LNCaP clone FGC (cell line): ENCODE data around the gene MUC12.

Experiments
- DNase-seq: peaks from one replicate; pipeline ENCODE4 v3.0.0-alpha.2; 2011; ENCODE audit warnings: low read depth
- H3K4me3 ChIP-seq: 2 replicates; pipeline ENCODE4 v1.5.1; 2011; ENCODE audit warnings: mild to moderate bottlenecking, low read depth, low read length, control low read depth
- TF ChIP-seq, protein P1 (sequence below): IDR thresholded peaks from 2 replicates; pipeline ENCODE4 v1.5.1; 2012; ENCODE audit warnings: mild to moderate bottlenecking; ENCODE audit not compliant: control insufficient read depth, insufficient read depth; ENCODE audit errors: extremely low read depth

The MUC12 gene

DNA sequence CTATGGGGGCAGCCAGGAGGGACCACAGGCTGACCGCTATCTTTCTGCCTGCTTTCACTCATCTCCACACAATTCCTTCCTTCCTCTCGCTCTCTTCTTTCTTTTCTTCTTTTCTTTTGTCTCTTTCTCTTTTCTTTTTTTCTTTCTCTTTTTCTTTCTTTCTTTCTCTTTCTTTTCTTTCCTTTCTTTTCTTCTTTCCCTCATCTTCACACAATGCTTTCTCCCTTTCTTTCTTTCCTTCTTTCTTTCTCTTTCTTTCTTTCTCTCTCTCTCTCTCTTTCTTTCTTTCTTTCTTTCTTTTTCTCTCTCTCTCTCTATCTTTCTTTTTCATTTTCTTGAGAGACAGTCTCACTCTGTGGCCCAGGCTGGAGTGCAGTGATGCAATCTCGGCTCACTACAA lies 6.8 kb upstream of the MUC12 start:
- no peak overlapping the region for H3K4me3 ChIP-seq
- no peak for DNase-seq
- TF ChIP-seq, protein P1, sequence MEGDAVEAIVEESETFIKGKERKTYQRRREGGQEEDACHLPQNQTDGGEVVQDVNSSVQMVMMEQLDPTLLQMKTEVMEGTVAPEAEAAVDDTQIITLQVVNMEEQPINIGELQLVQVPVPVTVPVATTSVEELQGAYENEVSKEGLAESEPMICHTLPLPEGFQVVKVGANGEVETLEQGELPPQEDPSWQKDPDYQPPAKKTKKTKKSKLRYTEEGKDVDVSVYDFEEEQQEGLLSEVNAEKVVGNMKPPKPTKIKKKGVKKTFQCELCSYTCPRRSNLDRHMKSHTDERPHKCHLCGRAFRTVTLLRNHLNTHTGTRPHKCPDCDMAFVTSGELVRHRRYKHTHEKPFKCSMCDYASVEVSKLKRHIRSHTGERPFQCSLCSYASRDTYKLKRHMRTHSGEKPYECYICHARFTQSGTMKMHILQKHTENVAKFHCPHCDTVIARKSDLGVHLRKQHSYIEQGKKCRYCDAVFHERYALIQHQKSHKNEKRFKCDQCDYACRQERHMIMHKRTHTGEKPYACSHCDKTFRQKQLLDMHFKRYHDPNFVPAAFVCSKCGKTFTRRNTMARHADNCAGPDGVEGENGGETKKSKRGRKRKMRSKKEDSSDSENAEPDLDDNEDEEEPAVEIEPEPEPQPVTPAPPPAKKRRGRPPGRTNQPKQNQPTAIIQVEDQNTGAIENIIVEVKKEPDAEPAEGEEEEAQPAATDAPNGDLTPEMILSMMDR = no peak

DNA sequence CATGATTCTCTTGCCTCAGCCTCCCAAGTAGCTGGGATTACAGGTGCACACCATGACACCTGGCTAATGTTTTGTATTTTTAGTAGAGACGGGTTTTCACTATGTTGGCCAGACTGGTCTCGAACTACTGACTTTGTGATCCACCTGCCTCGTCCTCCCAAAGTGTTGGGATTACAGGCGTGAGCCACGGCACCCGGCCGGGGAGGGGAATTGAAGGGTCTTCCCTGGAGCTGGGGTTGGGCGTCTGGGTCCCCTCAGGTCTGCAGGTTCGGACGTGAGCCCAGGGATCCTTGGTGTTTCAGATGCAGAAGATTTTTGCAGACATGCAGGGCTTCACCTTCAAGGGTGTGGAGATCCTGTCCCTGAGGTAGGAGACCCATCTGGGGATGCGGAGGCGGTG lies 6.0 kb upstream of the MUC12 start:
- H3K4me3 ChIP-seq = no peak overlapping the region
- DNase-seq = no peak
- TF ChIP-seq, protein P1 = no peak

DNA sequence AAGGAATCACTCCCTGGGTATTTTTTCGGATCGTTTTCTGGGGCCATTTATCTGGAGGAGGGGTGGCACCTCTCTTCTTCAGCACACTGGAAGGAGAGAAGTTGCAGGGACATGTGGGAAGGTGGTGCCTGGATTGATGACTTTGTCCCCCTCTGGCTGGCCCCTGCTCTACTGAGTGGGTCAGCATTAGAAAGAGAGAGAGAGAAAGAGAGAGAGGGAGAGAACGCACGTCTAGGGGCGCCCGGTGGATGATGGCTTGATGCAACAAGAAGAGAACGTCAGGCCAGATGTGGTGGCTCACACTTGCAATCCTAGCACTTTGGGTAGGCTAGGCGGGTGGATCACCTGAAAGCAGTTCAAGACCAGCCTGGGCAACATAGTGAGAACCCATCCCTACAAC lies 5.5 kb upstream of the MUC12 start:
- no peak for DNase-seq
- TF ChIP-seq, protein P1 = no peak
- H3K4me3 ChIP-seq = no peak overlapping the region

DNA sequence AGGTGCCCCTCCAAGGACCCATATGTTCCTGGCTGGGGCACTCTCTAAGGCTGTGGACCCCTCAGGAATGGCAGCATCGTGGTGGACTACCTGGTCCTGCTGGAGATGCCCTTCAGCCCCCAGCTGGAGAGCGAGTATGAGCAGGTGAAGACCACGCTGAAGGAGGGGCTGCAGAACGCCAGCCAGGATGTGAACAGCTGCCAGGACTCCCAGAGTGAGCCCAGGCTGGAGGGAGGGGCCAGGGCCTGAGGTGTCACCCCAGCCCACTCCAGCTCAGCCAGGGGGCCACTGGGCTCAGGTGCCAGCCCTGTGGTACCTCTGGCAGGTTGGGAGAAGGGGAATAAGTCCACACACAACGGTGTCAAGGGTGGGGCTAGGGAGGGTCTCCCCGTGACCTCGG lies 4.7 kb upstream of the MUC12 start:
- DNase-seq = no peak
- no peak overlapping the region for H3K4me3 ChIP-seq
- TF ChIP-seq, protein P1 = no peak

DNA sequence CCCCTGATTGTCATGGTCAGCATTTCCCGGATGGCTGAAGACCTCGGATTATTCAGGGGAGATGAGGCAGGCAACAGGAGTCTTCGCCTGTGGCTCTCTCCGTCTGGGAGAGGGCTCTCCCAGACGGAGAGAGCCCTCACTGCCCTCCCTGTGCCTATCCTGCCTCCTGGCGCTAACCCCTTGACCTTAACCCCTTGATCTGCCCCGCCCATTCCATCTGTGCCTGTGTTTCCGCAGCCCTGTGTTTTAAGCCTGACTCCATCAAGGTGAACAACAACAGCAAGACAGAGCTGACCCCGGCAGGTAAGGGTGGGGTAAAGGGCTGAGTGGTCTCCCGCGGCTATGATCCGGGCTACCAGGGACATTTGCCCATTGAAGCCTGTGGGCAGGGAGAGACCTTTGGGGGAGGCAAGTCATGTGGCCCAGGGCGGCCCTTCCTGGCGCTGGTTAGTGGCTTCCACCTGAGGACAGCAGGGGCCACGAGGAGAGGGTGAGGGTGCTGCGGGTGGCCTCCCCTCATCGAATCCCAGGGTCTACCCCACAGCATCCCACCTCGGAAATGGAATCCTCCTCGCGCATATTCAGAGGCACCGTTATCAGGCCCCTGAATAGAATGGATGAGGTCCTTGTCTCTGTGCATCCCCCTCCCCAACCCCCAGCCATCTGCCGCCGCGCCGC lies 4.2 kb upstream of the MUC12 start:
- DNase-seq = no peak
- no peak overlapping the region for H3K4me3 ChIP-seq
- TF ChIP-seq, protein P1 = no peak

DNA sequence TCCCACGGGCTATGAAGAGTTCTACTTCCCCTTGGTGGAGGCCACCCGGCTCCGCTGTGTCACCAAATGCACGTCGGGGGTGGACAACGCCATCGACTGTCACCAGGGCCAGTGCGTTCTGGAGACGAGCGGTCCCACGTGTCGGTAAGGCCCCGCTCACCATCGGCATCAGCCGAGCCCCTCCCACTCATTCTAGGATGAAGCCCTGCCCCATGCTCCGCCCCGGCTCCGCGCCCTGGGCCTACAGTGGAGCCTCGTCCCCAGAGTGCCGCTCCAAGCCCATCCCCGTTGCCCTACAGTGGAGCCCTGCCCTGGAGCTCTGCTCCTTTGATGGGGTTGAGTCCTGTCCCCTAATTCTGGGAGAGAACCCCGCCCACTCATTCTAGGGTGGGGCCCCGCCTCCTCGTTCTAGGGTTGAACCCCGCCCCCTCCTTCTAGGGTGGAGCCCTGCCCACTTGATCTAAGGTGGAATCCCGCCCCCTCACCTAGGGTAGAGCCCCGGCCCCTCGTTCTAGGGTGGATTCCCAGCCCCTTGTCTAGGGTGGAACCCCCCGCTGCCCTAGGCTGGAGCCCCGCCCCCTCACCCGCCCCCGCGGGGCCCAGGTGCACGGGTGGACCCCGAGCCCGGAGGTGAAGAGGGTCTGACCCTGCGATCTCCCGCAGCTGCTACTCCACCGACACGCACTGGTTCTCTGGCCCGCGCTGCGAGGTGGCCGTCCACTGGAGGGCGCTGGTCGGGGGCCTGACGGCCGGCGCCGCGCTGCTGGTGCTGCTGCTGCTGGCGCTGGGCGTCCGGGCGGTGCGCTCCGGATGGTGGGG lies 3.4 kb upstream of the MUC12 start:
- TF ChIP-seq, protein P1 = peak; percentile 98
- DNase-seq = no peak
- no peak overlapping the region for H3K4me3 ChIP-seq
